Fibroblast of skin of right biceps (primary cell): Measurements from ENCODE around the gene JAK3.
"Not testable (repeated sequence)": the region's sequence is repeated elsewhere in the genome, so short reads cannot be mapped to it uniquely, and the experiment has no call there.

ENCODE experiments used
- DNase-seq: peaks from one replicate; pipeline ENCODE4 v3.0.0-alpha.2; 2013

The JAK3 gene

GRCh38 chr19:17802137-17802858 lies 45.5 kb downstream of the JAK3 start:
- no peak for DNase-seq

GRCh38 chr19:17798599-17798998 lies 49.2 kb downstream of the JAK3 start:
- DNase-seq = not testable (repeated sequence)

- DNase-seq = peak; percentile 7
These were observed 50.2 kb downstream of the JAK3 start for GRCh38 chr19:17797424-17798201.

- no peak for DNase-seq
These were observed 50.9 kb downstream of the JAK3 start for GRCh38 chr19:17796838-17797423.

GRCh38 chr19:17796013-17796837 lies 51.6 kb downstream of the JAK3 start:
- DNase-seq = no peak

- no peak for DNase-seq
These were observed 52.3 kb downstream of the JAK3 start for GRCh38 chr19:17795495-17795856.

- peak; percentile 21 for DNase-seq
These were observed 52.9 kb downstream of the JAK3 start, which contains the start of gene B3GNT3 for GRCh38 chr19:17794731-17795494. Gene B3GNT3, plus strand, starts transcription at chr19:17795138. Its CDS starts 12,670 bp downstream, at chr19:17807808.

GRCh38 chr19:17794412-17794730 lies 53.4 kb downstream of the JAK3 start:
- DNase-seq = no peak

GRCh38 chr19:17790059-17790780 lies 57.6 kb downstream of the JAK3 start:
- DNase-seq = no peak

- DNase-seq = no peak
These were observed 59.1 kb downstream of the JAK3 start for GRCh38 chr19:17788632-17789031.

- no peak for DNase-seq
These were observed 60.4 kb downstream of the JAK3 start for GRCh38 chr19:17787274-17787913.

- peak; percentile 59 for DNase-seq
These were observed 63.4 kb downstream of the JAK3 start for GRCh38 chr19:17784201-17785008.

- not testable (repeated sequence) for DNase-seq
These were observed 64.1 kb downstream of the JAK3 start for GRCh38 chr19:17783721-17784120.

- DNase-seq = no peak
These were observed 67.0 kb downstream of the JAK3 start for GRCh38 chr19:17780781-17781180.

GRCh38 chr19:17778968-17779929 lies 68.5 kb downstream of the JAK3 start:
- DNase-seq = peak; percentile 52

- DNase-seq = peak; percentile 48
These were observed 69.4 kb downstream of the JAK3 start for GRCh38 chr19:17778251-17778967.

GRCh38 chr19:17777840-17778239 lies 69.9 kb downstream of the JAK3 start:
- DNase-seq = not testable (repeated sequence)
